ENCODE data around the gene AGAP1. TPM values are rescaled to one million over a fixed set of nuclear protein-coding genes. Genes with fewer than 3 reads are reported as not detected.

Gene AGAP1
- polyA plus RNA-seq, 4 donors: 9.8 to 19.2 (median 15.5) TPM

DNA sequence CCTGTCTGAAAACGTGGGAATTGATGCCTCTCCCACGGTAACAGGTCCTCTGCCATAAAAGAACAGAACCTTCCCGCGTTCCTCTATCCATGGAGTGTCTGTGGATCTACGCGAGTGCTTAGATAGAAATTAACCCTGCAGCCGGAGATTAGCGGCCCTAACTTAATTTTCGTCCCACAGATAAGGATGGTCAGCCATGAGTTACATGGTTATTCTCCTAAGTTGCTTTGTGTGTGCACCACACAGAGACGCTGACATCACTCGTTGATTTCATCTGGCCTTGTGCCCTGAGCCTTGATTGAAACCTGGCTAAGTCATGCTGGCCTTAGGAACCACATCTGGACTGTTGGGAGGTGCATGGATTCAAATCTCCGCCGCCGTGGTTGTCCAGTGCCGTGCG lies 542.2 kb downstream of the AGAP1 start:
- Histone ChIP-seq H3K27ac (ENCODE audit: low read depth in 1 of 3, low read length in 2 of 3) (no peak overlapping the region), H3K4me3 (ENCODE audit: low read depth in 1 of 3, low read length in 3 of 3) (no peak overlapping the region), H3K27me3 (ENCODE audit: control insufficient read depth in 3 of 3, insufficient read depth in 3 of 3, low read length in 3 of 3) (no peaks in the 10 kb centered on the region), H3K36me3 (ENCODE audit: control insufficient read depth in 3 of 3, insufficient read depth in 2 of 3, low read depth in 1 of 3, low read length in 3 of 3) (peaks cover 2 to 41% (median 7%) of the 10 kb centered on the region in 3 donors), H3K9me3 (ENCODE audit: control insufficient read depth in 2 of 2, insufficient read depth in 1 of 2, low read depth in 1 of 2, low read length in 1 of 2) (no peaks in the 10 kb centered on the region), H3K4me1 (ENCODE audit: control insufficient read depth in 3 of 3, insufficient read depth in 2 of 3, low read depth in 1 of 3, low read length in 2 of 3) (no peaks in the 10 kb centered on the region)
- FAIRE-seq (no peak), DNase-seq (no peak)
- 87 to 95% (median 93%) methylated on average over 16 of the region's 16 CpGs for WGBS, 3 donors

DNA sequence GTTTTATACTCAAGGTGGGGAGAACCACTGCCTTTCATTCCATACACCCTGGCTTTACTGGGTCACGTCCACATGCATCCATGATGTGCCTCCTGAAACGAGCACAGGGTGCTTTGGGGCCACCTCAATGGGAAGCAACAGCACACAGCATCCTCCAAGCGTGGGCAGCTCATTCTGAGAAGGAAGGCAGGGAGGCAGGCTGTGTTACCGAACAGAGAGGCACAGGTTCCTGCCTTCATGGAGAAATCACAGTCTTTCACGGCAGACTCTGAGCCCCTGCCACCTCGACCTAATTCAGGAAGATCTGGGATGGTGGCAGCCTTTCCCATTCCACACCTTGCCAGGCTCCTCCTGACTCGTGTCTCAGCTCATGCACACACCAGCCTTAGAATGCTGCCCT lies 544.3 kb downstream of the AGAP1 start:
- H3K36me3 ChIP-seq (ENCODE audit: control insufficient read depth in 3 of 3, insufficient read depth in 2 of 3, low read depth in 1 of 3, low read length in 3 of 3): peaks cover 2 to 47% (median 9%) of the 10 kb centered on the region in 3 donors
- H3K27ac ChIP-seq (ENCODE audit: low read depth in 1 of 3, low read length in 2 of 3): no peak overlapping the region
- FAIRE-seq (no peak), DNase-seq (no peak)
- H3K9me3 ChIP-seq (ENCODE audit: control insufficient read depth in 2 of 2, insufficient read depth in 1 of 2, low read depth in 1 of 2, low read length in 1 of 2): no peaks in the 10 kb centered on the region
- no peak overlapping the region for H3K4me3 ChIP-seq (ENCODE audit: low read depth in 1 of 3, low read length in 3 of 3)
- 81 to 92% (median 88%) methylated on average over 7 of the region's 7 CpGs for WGBS, 3 donors
- H3K27me3 ChIP-seq (ENCODE audit: control insufficient read depth in 3 of 3, insufficient read depth in 3 of 3, low read length in 3 of 3): no peaks in the 10 kb centered on the region
- H3K4me1 ChIP-seq (ENCODE audit: control insufficient read depth in 3 of 3, insufficient read depth in 2 of 3, low read depth in 1 of 3, low read length in 2 of 3): no peaks in the 10 kb centered on the region

DNA sequence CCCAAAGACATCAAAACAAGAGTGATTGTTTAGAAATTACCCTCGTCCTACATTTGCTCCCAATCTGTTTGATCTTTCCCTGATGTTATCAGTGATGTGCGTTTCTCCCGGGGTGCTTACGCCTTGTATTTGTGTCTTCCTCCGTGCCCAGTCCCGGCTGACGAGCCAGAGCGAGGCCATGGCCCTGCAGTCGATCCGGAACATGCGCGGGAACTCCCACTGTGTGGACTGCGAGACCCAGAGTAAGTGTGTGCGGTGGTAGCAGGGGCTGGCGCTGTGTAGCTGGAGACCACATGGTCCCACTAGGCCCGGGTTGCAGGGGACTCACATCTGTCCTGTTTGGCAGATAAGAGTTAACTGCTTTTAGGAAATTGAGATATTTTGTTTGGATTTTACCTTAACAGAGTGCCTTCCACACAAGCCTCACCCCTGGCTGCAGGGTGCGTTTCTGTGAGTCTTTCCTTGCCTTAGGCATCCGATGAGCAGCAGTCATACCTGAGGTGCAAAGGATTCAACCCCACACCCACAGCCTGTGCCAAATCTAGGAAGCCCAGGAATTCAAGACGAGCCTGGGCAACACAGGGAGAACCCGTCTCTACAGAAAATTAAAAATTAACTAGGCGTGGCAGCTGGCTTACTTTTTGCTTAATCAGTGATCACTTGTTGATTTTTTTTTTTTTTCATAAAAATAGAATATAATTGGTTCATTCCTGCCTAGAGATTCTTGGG lies 546.9 kb downstream of the AGAP1 start:
- Histone ChIP-seq H3K9me3 (ENCODE audit: control insufficient read depth in 2 of 2, insufficient read depth in 1 of 2, low read depth in 1 of 2, low read length in 1 of 2) (no peaks in the 10 kb centered on the region), H3K4me1 (ENCODE audit: control insufficient read depth in 3 of 3, insufficient read depth in 2 of 3, low read depth in 1 of 3, low read length in 2 of 3) (no peaks in the 10 kb centered on the region), H3K4me3 (ENCODE audit: low read depth in 1 of 3, low read length in 3 of 3) (no peak overlapping the region), H3K27ac (ENCODE audit: low read depth in 1 of 3, low read length in 2 of 3) (no peak overlapping the region), H3K27me3 (ENCODE audit: control insufficient read depth in 3 of 3, insufficient read depth in 3 of 3, low read length in 3 of 3) (no peaks in the 10 kb centered on the region), H3K36me3 (ENCODE audit: control insufficient read depth in 3 of 3, insufficient read depth in 2 of 3, low read depth in 1 of 3, low read length in 3 of 3) (peaks cover 2 to 58% (median 6%) of the 10 kb centered on the region in 3 donors)
- 81 to 86% (median 85%) methylated on average over 21 of the region's 21 CpGs for WGBS, 3 donors
- FAIRE-seq (no peak), DNase-seq (no peak)

DNA sequence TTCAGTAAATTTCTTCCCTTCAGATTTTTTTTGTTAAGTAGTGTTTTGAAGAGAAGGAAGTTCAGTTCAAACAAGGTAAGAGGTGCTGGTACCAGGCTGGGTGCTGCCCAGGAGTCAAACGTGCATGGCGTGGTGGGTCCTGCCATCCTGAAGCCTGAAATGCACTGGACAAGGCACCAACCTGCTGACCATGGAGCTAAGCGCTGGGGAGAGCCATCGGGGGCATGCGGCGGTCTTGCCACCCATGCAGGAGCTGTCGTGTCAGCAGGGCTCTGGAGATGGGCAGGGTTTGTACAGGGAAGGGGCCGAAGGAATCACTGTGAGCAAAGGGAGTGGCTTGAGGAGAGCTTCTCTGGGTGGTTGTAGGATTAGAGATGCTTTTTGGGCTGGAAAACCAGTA lies 547.8 kb downstream of the AGAP1 start:
- H3K36me3 ChIP-seq (ENCODE audit: control insufficient read depth in 3 of 3, insufficient read depth in 2 of 3, low read depth in 1 of 3, low read length in 3 of 3): peaks cover 2 to 57% (median 10%) of the 10 kb centered on the region in 3 donors
- H3K27ac ChIP-seq (ENCODE audit: low read depth in 1 of 3, low read length in 2 of 3): no peak overlapping the region
- 89 to 95% (median 92%) methylated on average over 8 of the region's 8 CpGs for WGBS, 3 donors
- no peak for DNase-seq
- H3K4me3 ChIP-seq (ENCODE audit: low read depth in 1 of 3, low read length in 3 of 3): no peak overlapping the region
- H3K4me1 ChIP-seq (ENCODE audit: control insufficient read depth in 3 of 3, insufficient read depth in 2 of 3, low read depth in 1 of 3, low read length in 2 of 3): no peaks in the 10 kb centered on the region
- no peaks in the 10 kb centered on the region for H3K27me3 ChIP-seq (ENCODE audit: control insufficient read depth in 3 of 3, insufficient read depth in 3 of 3, low read length in 3 of 3)
- no peaks in the 10 kb centered on the region for H3K9me3 ChIP-seq (ENCODE audit: control insufficient read depth in 2 of 2, insufficient read depth in 1 of 2, low read depth in 1 of 2, low read length in 1 of 2)
- FAIRE-seq: no peak

DNA sequence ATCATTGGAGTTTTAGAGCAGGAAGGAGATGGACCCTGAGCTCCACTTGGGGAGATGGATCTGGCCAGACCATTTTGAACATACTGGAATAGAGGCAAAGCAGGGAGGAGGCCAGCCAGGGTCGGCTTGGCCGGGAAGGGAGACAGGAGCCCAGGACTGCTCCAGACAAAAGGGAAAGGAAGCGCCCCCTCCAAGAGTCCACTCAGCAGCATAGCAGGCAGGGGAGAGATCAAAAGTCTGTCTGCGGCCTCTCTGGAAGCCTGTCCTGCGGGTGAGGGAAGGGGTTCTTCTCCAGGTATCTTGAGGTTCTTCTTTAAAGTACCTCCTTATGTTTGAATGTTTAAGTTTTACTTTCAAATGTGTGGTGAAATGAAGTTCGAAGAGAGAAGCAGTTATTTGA lies 548.2 kb downstream of the AGAP1 start:
- Histone ChIP-seq H3K27ac (ENCODE audit: low read depth in 1 of 3, low read length in 2 of 3) (no peak overlapping the region), H3K27me3 (ENCODE audit: control insufficient read depth in 3 of 3, insufficient read depth in 3 of 3, low read length in 3 of 3) (no peaks in the 10 kb centered on the region), H3K4me3 (ENCODE audit: low read depth in 1 of 3, low read length in 3 of 3) (no peak overlapping the region), H3K4me1 (ENCODE audit: control insufficient read depth in 3 of 3, insufficient read depth in 2 of 3, low read depth in 1 of 3, low read length in 2 of 3) (no peaks in the 10 kb centered on the region), H3K36me3 (ENCODE audit: control insufficient read depth in 3 of 3, insufficient read depth in 2 of 3, low read depth in 1 of 3, low read length in 3 of 3) (peaks cover 2 to 58% (median 10%) of the 10 kb centered on the region in 3 donors), H3K9me3 (ENCODE audit: control insufficient read depth in 2 of 2, insufficient read depth in 1 of 2, low read depth in 1 of 2, low read length in 1 of 2) (no peaks in the 10 kb centered on the region)
- DNase-seq (no peak), FAIRE-seq (no peak)
- WGBS, 3 donors: 88 to 92% (median 92%) methylated on average over 6 of the region's 6 CpGs

DNA sequence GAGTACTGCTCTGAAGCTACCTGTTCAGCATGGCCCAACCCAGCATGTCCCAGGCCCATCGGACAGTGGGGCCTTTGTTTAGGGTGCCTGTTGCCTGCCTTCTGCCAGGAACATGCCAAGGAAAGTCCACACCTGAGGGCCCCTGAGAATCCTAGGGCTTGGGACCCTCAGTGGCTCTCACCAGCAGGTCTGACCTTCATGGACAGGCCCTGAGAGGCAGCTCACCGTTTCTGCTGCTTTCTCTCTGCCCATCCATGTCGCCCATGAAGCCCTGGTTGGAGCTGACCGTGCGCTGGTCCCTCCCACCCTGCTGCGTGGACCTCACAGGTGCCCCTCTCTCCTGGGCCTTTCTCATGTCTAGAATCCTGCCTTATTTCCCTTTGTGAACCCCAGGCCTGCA lies 550.3 kb downstream of the AGAP1 start:
- FAIRE-seq (no peak), DNase-seq (no peak)
- H3K4me1 ChIP-seq (ENCODE audit: control insufficient read depth in 3 of 3, insufficient read depth in 2 of 3, low read depth in 1 of 3, low read length in 2 of 3): no peaks in the 10 kb centered on the region
- H3K4me3 ChIP-seq (ENCODE audit: low read depth in 1 of 3, low read length in 3 of 3): no peak overlapping the region
- WGBS, 3 donors: 89 to 92% (median 90%) methylated on average over 6 of the region's 6 CpGs
- peaks cover 2 to 60% (median 13%) of the 10 kb centered on the region in 3 donors for H3K36me3 ChIP-seq (ENCODE audit: control insufficient read depth in 3 of 3, insufficient read depth in 2 of 3, low read depth in 1 of 3, low read length in 3 of 3)
- no peaks in the 10 kb centered on the region for H3K9me3 ChIP-seq (ENCODE audit: control insufficient read depth in 2 of 2, insufficient read depth in 1 of 2, low read depth in 1 of 2, low read length in 1 of 2)
- H3K27ac ChIP-seq (ENCODE audit: low read depth in 1 of 3, low read length in 2 of 3): no peak overlapping the region
- no peaks in the 10 kb centered on the region for H3K27me3 ChIP-seq (ENCODE audit: control insufficient read depth in 3 of 3, insufficient read depth in 3 of 3, low read length in 3 of 3)

DNA sequence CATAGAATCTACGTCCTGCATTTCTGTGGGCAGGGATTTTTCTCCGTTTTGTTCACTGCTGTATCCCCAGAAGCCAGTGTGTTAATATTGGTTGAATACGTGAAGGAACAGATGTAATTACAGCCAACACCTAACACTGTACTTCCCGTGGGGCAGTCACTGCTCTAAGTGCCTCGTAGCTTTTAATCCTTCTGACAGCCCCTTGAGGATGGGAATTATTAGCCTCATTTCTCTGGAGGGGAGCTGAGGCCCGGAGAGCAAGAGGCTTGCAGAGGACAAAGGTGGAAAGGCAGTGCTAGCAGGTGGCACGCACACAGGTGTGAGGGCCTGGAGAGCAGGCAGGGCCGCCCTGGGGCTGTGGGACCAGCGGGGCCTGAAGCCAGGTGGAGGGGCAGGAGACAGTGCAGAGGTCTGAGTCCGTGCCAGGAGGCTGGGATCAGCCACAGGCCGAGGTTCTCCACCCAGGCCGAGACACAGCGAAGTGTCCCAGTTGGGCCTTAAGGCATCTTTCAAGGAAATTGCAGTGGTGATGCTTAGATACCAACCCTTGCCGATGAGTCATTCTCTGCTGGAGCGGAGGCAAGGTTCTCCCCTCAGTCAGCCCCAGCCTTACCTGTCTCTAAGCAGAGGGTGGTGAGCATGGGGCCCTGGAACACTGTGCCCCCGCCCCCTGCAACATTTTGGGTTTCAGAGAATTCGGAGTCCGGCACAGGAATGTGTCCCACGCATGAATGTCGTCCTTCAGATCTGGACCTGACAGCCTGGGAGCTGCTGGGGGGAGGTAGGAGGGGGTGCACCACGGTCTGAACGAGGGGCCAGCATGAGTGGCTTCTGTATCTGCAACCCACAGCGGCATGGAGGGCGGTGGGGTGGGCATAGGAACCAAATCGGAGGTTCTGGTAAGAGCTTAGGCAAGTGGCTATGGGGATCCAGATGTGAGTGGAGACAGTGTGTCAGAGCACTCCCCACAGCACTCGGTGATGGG lies 551.7 kb downstream of the AGAP1 start:
- WGBS, 3 donors: 85 to 91% (median 90%) methylated on average over 26 of the region's 26 CpGs
- DNase-seq (no peak), FAIRE-seq (no peak)
- Histone ChIP-seq H3K36me3 (ENCODE audit: control insufficient read depth in 3 of 3, insufficient read depth in 2 of 3, low read depth in 1 of 3, low read length in 3 of 3) (peaks cover 2 to 58% (median 13%) of the 10 kb centered on the region in 3 donors), H3K27me3 (ENCODE audit: control insufficient read depth in 3 of 3, insufficient read depth in 3 of 3, low read length in 3 of 3) (no peaks in the 10 kb centered on the region), H3K9me3 (ENCODE audit: control insufficient read depth in 2 of 2, insufficient read depth in 1 of 2, low read depth in 1 of 2, low read length in 1 of 2) (no peaks in the 10 kb centered on the region), H3K4me3 (ENCODE audit: low read depth in 1 of 3, low read length in 3 of 3) (no peak overlapping the region), H3K4me1 (ENCODE audit: control insufficient read depth in 3 of 3, insufficient read depth in 2 of 3, low read depth in 1 of 3, low read length in 2 of 3) (no peaks in the 10 kb centered on the region), H3K27ac (ENCODE audit: low read depth in 1 of 3, low read length in 2 of 3) (no peak overlapping the region)

DNA sequence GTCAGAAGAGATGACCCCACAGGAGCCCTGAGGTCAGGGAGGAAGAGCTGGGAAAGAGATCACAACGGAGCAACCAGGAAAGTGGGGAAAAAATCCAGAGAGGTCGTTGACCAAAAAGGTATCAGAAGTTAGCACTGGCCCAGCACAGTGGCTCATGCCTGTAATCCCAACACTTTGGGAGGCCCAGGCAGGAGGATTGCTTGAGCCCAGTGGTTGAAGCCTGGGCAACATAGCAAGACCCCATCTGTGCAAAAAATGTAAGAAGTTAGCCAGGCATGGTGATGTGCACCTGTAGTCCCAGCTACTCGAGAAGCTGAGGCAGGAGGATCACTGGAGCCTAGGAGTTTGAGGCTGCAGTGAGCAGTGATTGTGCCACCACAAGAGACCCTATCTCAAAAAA lies 552.9 kb downstream of the AGAP1 start:
- no peak for DNase-seq
- H3K27me3 ChIP-seq (ENCODE audit: control insufficient read depth in 3 of 3, insufficient read depth in 3 of 3, low read length in 3 of 3): no peaks in the 10 kb centered on the region
- peaks cover 0 to 57% (median 10%) of the 10 kb centered on the region in 3 donors for H3K36me3 ChIP-seq (ENCODE audit: control insufficient read depth in 3 of 3, insufficient read depth in 2 of 3, low read depth in 1 of 3, low read length in 3 of 3)
- no peaks in the 10 kb centered on the region for H3K4me1 ChIP-seq (ENCODE audit: control insufficient read depth in 3 of 3, insufficient read depth in 2 of 3, low read depth in 1 of 3, low read length in 2 of 3)
- no peak overlapping the region for H3K27ac ChIP-seq (ENCODE audit: low read depth in 1 of 3, low read length in 2 of 3)
- no peak overlapping the region for H3K4me3 ChIP-seq (ENCODE audit: low read depth in 1 of 3, low read length in 3 of 3)
- 79 to 87% (median 86%) methylated on average over 3 of the region's 3 CpGs for WGBS, 3 donors
- FAIRE-seq: no peak
- no peaks in the 10 kb centered on the region for H3K9me3 ChIP-seq (ENCODE audit: control insufficient read depth in 2 of 2, insufficient read depth in 1 of 2, low read depth in 1 of 2, low read length in 1 of 2)
